ENCODE data around the gene ADORA1. TPM values are rescaled to one million over a fixed set of nuclear protein-coding genes. Genes with fewer than 3 reads are reported as not detected.

Gene ADORA1
- total and polyA plus RNA-seq, 10 of the 15 experiments (the other 5 are each of a cell fraction or from before 2014, with no cell fraction given): not detected

DNA sequence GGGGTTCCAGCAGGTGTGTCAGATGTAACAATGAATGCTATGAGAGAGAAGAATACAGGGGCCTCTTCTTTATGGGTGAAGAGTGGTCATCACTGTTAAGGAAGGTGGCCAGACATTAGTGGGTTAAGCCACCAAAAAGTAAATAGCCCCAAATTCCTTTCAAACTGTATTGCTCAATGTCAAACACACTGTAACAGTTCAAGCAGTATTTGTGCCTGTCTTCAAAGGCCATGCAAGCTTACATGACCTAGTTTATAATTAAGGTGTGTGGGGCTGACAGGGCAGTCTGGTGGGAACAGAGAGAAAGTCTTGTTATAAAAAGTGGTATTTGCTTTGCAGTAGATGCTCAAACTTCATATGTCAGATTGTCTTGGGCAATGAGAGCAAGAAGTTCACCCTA is 83.5 kb downstream of the ADORA1 start:
- Histone ChIP-seq H3K4me1 (ENCODE audit: control insufficient read depth, insufficient read depth, low read length) (no peaks in the 10 kb centered on the region), H3K27ac (ENCODE audit: control insufficient read depth, insufficient read depth) (no peak overlapping the region), H3K4me3 (no peak overlapping the region), H3K9ac (ENCODE audit: control insufficient read depth, insufficient read depth, low read length) (no peak overlapping the region), H2AFZ (ENCODE audit: control insufficient read depth, low read depth, low read length) (no peak overlapping the region), H3K4me2 (ENCODE audit: control insufficient read depth, insufficient read depth) (no peak overlapping the region), H3K36me3 (ENCODE audit: control insufficient read depth in 2 of 2, insufficient read depth in 2 of 2, low read length in 1 of 2) (no peaks in the 10 kb centered on the region), H4K20me1 (ENCODE audit: control insufficient read depth, insufficient read depth) (no peaks in the 10 kb centered on the region), H3K79me2 (ENCODE audit: control insufficient read depth, insufficient read depth, low read length) (no peaks in the 10 kb centered on the region), H3K9me3 (replicated peaks; ENCODE audit: control insufficient read depth, insufficient read depth, low read length) (no peaks in the 10 kb centered on the region), H3K27me3 (replicated peaks in 1 of 2; ENCODE audit: control insufficient read depth in 2 of 2, insufficient read depth in 2 of 2, low read length in 1 of 2) (peaks cover 0 to 5% of the 10 kb centered on the region in 2 experiments; a peak in 1 of 4 replicates)
- TF ChIP-seq SUZ12 (IDR thresholded peaks at IDR 0.05; ENCODE audit: unreplicated experiment) (no peak), MTA3 (IDR thresholded peaks at IDR 0.05; ENCODE audit: borderline replicate concordance, low read length) (no peak), SUPT20H (IDR thresholded peaks at IDR 0.05; ENCODE audit: borderline replicate concordance, control insufficient read depth, low read depth, low read length) (no peak)
- TF ChIP-seq, protein P1, sequence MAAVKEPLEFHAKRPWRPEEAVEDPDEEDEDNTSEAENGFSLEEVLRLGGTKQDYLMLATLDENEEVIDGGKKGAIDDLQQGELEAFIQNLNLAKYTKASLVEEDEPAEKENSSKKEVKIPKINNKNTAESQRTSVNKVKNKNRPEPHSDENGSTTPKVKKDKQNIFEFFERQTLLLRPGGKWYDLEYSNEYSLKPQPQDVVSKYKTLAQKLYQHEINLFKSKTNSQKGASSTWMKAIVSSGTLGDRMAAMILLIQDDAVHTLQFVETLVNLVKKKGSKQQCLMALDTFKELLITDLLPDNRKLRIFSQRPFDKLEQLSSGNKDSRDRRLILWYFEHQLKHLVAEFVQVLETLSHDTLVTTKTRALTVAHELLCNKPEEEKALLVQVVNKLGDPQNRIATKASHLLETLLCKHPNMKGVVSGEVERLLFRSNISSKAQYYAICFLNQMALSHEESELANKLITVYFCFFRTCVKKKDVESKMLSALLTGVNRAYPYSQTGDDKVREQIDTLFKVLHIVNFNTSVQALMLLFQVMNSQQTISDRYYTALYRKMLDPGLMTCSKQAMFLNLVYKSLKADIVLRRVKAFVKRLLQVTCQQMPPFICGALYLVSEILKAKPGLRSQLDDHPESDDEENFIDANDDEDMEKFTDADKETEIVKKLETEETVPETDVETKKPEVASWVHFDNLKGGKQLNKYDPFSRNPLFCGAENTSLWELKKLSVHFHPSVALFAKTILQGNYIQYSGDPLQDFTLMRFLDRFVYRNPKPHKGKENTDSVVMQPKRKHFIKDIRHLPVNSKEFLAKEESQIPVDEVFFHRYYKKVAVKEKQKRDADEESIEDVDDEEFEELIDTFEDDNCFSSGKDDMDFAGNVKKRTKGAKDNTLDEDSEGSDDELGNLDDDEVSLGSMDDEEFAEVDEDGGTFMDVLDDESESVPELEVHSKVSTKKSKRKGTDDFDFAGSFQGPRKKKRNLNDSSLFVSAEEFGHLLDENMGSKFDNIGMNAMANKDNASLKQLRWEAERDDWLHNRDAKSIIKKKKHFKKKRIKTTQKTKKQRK (IDR thresholded peaks at IDR 0.05; ENCODE audit: low read depth, low read length): no peak
- TF ChIP-seq, protein P2, sequence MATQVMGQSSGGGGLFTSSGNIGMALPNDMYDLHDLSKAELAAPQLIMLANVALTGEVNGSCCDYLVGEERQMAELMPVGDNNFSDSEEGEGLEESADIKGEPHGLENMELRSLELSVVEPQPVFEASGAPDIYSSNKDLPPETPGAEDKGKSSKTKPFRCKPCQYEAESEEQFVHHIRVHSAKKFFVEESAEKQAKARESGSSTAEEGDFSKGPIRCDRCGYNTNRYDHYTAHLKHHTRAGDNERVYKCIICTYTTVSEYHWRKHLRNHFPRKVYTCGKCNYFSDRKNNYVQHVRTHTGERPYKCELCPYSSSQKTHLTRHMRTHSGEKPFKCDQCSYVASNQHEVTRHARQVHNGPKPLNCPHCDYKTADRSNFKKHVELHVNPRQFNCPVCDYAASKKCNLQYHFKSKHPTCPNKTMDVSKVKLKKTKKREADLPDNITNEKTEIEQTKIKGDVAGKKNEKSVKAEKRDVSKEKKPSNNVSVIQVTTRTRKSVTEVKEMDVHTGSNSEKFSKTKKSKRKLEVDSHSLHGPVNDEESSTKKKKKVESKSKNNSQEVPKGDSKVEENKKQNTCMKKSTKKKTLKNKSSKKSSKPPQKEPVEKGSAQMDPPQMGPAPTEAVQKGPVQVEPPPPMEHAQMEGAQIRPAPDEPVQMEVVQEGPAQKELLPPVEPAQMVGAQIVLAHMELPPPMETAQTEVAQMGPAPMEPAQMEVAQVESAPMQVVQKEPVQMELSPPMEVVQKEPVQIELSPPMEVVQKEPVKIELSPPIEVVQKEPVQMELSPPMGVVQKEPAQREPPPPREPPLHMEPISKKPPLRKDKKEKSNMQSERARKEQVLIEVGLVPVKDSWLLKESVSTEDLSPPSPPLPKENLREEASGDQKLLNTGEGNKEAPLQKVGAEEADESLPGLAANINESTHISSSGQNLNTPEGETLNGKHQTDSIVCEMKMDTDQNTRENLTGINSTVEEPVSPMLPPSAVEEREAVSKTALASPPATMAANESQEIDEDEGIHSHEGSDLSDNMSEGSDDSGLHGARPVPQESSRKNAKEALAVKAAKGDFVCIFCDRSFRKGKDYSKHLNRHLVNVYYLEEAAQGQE (IDR thresholded peaks at IDR 0.05; ENCODE audit: low read depth, low read length): no peak
- in situ Hi-C loops (cut with MboI) (no loop called here), intact Hi-C loops (cut with micrococcal nuclease; ENCODE audit: unreplicated experiment) (no loop called here)
- ATAC-seq (no peak), DNase-seq (ENCODE audit: low read depth, low spot score) (no peak), FAIRE-seq (no peak)
- BruUV-seq (replicated peaks): no TSS peak
- ChIA-PET POLR2A (no interaction called here), SMC1A (ENCODE audit: uncharacterized antibody, unreplicated experiment) (interaction anchor here (1.8 kb wide), 1 partner anchor 11 kb away, joined by 3 read pairs; no protein-coding TSS in a partner anchor), CTCF (interaction anchor here (0.9 to 3.1 kb wide), 5 partner anchors 38 to 172 kb away, joined by 3 to 11 read pairs (median 5); no protein-coding TSS in a partner anchor), RAD21 (ENCODE audit: unreplicated experiment) (no interaction called here)

Measured in GM12878 (cell line).